Endothelial cell of hepatic sinusoid (primary cell): ENCODE results near the gene OSBPL3.
"Not testable (repeated sequence)": the region's sequence is repeated elsewhere in the genome, so short reads cannot be mapped to it uniquely, and the experiment has no call there.

Source experiments
- in situ Hi-C: cut with HindIII; loops from 2 replicates; pipeline ENCODE4 v1.10.0; 2017; ENCODE audit warnings: low sequenced_read_pairs

OSBPL3 gene

GRCh38 chr7:24924375-24924774 is 55.6 kb downstream of the OSBPL3 start:
- in situ Hi-C loops, result no loop called here

DNA sequence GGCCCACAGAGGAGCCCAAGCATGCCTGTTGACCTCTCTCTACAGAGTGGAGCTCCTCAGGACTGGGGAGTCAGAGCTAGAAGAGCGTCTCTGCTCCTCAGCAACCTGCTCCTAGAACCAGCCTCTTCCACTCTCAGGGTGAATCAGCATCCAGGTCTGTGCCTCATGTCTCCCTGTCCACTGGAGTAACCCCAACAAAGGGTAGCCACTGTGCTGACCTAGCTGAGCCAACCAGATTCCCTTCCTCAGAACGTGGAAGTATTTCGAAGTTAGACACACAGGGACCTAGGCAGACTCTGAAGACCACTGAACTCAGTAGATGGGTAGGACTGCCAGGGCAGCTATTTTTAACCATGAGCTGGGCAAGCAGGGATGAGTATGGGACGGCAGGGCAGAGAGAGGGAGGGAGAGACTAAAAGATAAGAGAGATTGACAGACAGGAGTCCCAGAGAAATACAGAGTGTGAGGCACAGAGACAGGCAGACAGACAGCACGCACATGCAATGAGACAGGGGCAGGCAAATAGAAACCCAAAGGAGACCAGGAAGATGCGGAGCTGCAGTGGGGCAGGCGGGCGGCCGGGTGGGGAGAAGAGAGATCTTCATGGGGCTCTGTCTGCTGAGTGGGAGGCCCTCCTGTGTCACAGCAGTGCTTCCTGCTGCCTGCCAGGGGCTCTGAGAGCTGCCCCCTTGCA is 56.7 kb downstream of the OSBPL3 start:
- in situ Hi-C loops, result no loop called here

DNA sequence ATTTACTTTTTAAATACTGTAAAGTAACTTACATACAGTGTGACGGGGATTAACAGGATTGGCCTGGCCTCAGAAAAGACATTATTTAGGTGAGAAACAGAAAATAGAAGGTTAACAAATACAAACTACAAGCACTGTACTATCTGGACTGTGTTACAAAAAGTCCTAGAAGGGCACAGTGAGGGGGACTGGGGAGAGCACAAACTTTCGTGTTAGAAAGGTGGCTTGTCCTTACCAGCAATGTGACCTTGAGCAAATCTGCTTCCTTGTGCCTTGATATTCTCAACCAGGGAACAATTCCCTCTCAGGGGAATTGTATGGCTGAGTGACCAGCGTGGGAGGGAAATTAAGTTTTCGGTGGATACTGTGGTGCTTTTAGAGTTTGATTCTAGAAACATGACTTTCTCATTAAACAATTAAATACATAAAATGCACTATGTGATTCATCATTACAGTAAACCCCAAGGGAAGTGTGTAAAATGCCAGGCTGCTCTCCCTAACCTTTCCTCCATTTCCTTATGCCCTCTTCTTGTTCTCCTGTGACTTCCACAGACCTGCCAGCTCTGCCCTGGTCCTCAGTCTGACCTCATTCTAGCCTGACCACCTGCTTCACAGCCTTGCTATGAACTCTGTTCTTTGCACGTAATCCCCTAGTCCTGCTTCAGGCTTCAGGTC is 57.7 kb downstream of the OSBPL3 start:
- in situ Hi-C loops, result no loop called here

DNA sequence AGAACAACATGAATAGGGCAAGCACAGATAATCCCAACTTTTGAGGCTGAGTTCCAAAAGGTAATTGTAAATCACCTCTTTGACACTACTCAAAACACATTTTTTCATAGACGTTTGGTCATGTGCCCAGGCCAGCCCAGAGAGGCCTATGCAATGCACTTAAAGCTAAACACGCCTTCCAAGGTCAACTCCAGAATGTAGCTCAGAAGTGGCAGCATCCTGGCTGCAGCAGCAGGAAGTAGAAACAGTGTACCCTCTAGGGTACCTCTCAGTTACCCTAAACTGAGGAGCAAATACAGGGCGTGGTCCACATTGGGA is 58.7 kb downstream of the OSBPL3 start:
- in situ Hi-C loops, result no loop called here

DNA sequence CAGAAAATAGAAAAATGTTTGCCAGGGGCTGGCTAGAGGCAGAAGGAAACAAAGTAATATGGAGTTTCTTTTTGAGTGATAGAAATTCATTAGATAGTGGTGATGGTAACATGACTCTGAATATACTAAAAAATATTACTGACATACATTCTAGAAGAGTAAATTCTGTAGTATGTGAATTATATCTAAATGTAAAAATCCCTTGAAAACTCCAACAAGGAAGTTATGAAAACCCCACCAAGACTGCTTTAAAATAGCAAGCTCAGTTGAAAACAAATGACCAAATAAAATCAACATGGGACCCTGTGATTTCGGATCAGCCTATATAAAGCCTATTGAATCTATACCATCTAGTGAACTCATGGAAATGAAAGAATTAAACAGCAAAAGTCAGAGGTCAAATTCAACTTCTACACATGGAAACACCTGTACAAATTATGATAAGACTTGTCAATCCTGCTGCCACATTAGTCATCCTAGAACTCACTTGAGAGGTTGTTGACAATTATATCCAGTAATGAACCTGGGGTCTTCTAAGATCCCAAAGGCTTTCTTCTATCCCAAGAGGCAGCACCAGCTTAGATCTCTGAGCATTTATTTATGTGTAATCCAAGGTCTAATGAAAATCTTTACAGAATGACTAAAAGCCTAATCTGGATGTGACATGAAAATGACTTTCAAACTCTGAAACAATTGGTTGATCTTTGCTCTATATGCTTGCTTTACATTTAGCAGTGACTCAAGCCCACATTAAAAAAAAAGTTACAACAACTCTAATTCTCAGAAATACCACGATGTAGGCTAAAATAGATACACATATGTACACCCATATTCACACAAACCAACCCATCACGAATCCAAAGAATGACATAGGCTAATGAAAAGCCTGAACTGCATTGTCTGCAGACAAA is 59.3 kb downstream of the OSBPL3 start:
- in situ Hi-C loops, result no loop called here

- in situ Hi-C loops, result no loop called here
These were observed 62.3 kb downstream of the OSBPL3 start for GRCh38 chr7:24917510-24918239.

GRCh38 chr7:24916463-24917040 is 63.4 kb downstream of the OSBPL3 start:
- in situ Hi-C loops, result no loop called here

DNA sequence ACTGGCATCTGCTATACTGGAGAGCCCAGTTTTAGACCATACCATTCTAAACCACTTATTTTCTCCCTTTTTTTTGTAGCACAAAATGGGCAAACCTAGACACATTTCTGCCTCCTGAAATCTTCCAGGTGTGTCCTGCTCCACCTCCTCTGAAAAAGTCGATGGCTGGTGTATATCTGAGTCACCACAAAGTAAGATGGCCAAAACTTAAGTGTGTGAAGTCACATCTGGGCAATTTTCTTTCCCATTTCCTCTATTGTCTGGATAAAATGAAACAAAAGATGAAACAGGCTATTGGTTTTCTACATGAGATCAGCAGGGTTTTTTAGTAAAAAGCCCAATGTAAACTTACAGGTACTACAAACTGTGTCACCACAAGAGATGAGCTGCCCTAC is 65.5 kb downstream of the OSBPL3 start:
- in situ Hi-C loops, result loop anchor here (5.0 kb wide), 1 partner anchor 33 kb away; no protein-coding TSS in a partner anchor

DNA sequence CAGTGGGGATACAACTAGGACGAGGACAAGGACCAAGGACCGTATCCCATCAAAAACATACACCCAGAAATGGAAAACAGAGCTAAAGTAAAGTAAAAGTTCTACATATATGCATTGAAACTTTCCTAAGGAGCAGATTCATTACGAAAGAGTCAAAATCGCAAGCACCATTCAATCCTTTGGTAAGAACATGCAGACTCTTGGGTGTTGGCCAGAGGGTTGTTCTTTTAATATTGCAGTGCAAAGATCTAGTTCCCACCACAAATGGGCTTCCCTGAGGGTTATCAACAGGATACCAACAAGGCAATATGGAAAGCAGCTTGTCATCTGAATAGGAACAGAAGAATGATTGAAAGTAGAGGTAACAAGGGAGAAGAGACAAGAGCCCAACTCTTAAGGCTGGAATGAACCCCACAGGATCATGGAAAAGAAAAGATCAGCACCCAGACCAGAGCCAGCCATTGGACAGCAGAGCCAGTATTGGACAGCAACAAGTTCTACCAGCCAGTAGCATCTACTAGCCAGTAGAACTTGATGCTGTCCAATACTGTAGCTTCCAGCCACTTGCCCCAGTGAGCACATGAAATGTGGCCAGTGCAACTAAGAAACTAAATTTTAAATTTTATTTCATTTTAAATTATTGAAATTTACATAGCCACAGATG is 66.0 kb downstream of the OSBPL3 start:
- in situ Hi-C loops, result loop anchor here (5.0 kb wide), 1 partner anchor 33 kb away; no protein-coding TSS in a partner anchor

DNA sequence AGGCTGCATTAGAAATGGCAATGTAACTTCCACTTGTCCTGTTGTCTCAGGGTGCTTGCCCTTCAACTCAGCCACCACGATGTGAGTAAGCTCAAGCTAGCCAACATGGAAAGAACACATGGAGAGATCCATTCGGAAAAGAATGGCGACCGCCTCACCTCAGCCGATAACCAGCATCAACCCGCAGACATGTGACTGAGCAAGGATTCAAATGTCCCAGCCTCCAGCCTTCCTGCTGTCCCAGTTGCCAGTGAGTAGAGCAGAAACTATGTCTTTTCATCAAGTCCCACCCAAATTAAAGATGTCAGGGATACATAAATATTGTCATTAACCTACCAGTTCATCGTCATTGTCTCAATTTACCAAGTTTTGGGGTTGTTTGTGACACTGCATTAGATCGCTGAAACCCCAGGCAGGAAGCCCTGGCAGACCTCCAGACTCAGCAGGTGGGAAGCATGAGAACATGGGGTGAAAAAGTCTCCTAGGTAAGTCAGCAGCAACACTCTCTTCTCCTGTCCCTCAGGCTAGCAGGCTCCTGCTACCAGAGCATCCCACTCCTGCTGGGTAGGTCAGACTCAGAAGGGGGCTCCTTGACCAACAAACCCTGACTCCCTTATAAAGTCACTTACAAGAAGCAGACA is 67.0 kb downstream of the OSBPL3 start:
- in situ Hi-C loops, result loop anchor here (5.0 kb wide), 1 partner anchor 34 kb away; no protein-coding TSS in a partner anchor

DNA sequence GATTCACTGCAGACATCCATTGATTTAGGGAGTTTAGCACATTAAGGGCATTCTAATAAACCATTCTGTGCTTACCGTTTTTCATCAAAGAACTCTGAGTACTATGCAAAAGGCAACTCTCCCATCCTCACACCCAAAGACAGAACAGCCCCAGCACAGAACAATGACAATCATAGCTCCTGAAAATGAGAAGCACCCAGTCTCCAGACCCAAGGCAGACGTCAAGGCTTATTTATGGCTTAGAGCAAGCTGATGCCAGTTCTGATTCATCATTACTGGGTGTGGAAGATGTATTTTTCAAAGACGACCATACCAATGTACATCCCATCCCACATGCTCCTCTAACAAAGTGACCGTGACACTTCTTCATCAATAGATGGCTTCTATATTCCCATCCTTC is 67.6 kb downstream of the OSBPL3 start:
- in situ Hi-C loops, result loop anchor here (5.0 kb wide), 1 partner anchor 35 kb away; no protein-coding TSS in a partner anchor

GRCh38 chr7:24911213-24911603 is 68.8 kb downstream of the OSBPL3 start:
- in situ Hi-C loops, result loop anchor here (5.0 kb wide), 1 partner anchor 36 kb away; no protein-coding TSS in a partner anchor

DNA sequence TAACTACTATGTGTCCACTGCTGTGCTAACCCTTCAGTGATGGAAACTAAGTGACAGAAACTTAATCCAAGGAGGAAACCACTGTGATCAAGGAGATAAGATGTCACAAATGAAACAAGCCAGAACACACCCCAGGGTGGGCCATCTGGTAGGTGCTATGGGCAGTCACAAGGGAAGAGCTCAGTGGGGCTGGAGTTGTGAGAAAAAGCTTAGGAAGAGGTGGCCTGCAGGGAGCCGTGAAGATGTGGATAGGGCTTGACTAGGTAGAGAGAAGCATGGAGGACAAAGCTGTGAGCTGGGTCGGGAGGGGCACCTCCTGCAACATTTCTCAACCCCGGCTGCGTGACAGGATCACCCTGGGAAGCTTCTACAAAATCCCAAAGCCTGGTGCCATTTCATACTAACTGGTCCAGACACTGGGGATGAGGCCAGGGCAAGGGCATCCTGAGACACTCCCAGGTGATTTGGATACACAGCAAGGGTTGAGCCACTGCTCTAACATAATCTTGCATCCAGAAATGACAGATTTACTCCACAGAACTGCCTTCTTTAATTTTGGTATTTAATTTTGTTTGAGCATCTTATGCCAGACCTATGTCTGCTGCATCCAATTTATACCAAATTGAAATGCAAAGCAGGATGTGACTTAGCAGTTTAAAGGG is 69.3 kb downstream of the OSBPL3 start:
- in situ Hi-C loops, result loop anchor here (5.0 kb wide), 1 partner anchor 37 kb away; no protein-coding TSS in a partner anchor

DNA sequence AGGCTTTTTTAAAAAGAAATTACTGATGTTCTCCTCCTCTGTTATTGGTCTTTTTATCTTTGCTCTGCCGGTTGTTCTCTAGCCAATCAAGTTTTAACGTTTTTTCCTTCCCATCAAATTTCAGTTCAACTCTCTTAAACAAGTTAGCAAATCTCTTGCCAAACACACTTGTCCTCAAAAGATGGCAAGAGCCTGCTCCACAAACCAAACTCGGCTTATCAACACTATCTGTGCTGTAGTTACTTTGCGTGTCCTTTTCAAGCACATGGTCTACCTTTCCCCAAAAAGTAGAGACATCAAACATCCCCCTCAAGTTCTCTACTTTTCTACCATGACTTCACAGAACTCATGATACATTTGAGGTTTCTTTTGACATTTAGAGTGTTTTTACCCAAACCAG is 71.3 kb downstream of the OSBPL3 start:
- in situ Hi-C loops, result no loop called here

GRCh38 chr7:24908166-24908565 is 71.8 kb downstream of the OSBPL3 start:
- in situ Hi-C loops, result no loop called here

DNA sequence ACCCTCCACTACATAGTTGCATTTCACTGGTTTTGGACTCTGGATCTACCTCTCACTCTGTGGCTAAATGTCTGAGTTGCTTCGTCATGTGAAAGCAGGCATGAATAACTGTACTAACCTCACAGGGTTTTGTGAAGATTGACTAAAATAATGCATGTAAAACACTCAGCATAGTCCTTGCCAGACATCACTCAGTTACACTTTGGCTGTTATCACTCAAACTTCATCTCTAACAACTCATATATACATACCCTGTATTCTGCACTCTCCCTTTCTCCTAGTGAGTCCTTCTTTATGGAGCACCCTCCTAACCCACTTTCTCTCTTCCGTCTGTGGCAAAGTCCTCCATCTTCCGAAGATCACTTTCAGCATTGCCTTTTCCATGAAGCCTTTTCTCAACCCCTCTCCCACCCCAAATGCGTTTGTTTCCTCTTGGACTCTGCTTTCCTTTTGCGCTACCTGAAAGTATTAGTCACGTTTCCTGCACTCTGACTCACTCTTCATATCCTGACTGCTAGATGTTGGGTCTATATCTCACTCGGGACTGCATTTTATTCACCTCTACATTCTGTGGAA is 72.6 kb downstream of the OSBPL3 start:
- in situ Hi-C loops, result no loop called here

DNA sequence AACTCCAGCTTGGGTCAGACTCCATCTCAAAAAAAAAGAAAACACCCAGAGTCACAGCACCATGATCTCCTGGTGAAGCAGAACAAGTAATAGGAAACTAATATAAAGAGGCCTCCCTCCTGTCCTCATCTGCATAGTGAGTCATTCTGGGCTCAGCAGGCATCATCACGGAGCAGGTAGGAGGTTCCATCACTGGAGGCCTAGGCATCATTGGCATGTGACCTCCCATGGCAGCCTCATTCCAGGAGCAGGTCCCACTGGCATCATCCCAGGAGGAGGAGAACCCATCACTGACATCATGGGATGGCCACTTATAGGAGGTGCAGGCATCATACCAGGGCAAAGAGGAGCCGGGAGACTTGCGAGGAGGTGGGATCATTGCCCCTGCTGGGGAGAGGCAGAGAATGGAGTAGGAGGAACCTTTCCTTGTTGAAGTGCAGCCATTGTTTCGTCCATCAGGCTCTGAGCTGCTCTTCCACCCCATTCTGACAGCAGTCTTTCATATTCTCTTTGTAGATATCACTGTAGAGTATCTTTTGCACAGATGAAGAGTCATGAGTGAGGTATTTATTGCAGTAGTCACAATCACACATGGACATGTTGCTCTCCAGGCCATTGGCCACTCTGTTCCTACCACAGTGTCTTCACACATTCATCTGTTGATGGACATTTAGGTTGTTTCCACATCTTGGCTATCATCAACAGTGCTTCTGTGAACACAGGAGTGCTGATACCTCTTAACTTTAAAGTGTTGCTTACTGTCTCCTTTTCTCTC is 73.8 kb downstream of the OSBPL3 start:
- in situ Hi-C loops, result no loop called here

DNA sequence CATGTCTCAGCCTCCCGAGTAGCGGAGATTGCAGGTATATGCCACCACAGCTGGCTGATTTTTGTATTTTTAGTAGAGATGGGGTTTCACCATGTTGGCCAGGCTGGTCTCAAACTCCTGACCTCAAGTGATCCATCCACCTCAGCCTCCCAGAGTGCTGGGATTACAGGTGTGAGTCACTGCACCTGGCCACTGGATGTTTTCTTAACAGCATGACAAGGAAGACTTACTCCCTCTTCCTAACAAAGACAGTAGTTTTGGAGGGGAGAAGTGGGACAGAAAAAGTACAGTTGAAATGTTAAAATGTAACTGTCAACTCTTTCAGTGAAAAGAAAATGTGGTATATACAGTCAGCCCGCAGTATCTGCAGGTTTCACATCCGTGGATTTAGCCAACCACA is 76.0 kb downstream of the OSBPL3 start:
- in situ Hi-C loops, result not testable (repeated sequence)
